Neuron (in vitro differentiated cells): ENCODE measurements around the gene NRG3.

ENCODE experiments used
- H2AFZ ChIP-seq: one replicate; pipeline ENCODE4 v1.6.1; 2013; ENCODE audit warnings: low read depth, mild to moderate bottlenecking, inconsistent platforms, low read length, moderate library complexity
- H3K27me3 ChIP-seq: one replicate; pipeline ENCODE4 v1.6.1; 2013; ENCODE audit warnings: low read length; ENCODE audit not compliant: insufficient read depth
- H3K36me3 ChIP-seq: one replicate; pipeline ENCODE4 v1.6.1; 2013; ENCODE audit warnings: low read length; ENCODE audit not compliant: insufficient read depth
- H3K4me1 ChIP-seq: one replicate; pipeline ENCODE4 v1.6.1; 2013; ENCODE audit warnings: low read length; ENCODE audit not compliant: insufficient read depth
- H3K4me3 ChIP-seq: 2 replicates; pipeline ENCODE4 v1.5.1; 2013; ENCODE audit warnings: mild to moderate bottlenecking, low read length, moderate library complexity
- H3K9me3 ChIP-seq: one replicate; pipeline ENCODE4 v1.6.1; 2013; ENCODE audit warnings: low read length

Gene NRG3

GRCh38 chr10:82162549-82163195, 287.7 kb downstream of the NRG3 start:
- Histone ChIP-seq H3K36me3 (no peaks in the 10 kb centered on the region), H3K27me3 (no peaks in the 10 kb centered on the region), H2AFZ (no peak overlapping the region), H3K4me3 (no peak overlapping the region), H3K4me1 (no peaks in the 10 kb centered on the region), H3K9me3 (no peaks in the 10 kb centered on the region)

- no peaks in the 10 kb centered on the region for H3K4me1 ChIP-seq
- no peaks in the 10 kb centered on the region for H3K9me3 ChIP-seq
- H3K27me3 ChIP-seq, result no peaks in the 10 kb centered on the region
- H3K4me3 ChIP-seq, result no peak overlapping the region
- no peaks in the 10 kb centered on the region for H3K36me3 ChIP-seq
- no peak overlapping the region for H2AFZ ChIP-seq
These were observed 296.9 kb downstream of the NRG3 start for GRCh38 chr10:82171899-82172298.

DNA sequence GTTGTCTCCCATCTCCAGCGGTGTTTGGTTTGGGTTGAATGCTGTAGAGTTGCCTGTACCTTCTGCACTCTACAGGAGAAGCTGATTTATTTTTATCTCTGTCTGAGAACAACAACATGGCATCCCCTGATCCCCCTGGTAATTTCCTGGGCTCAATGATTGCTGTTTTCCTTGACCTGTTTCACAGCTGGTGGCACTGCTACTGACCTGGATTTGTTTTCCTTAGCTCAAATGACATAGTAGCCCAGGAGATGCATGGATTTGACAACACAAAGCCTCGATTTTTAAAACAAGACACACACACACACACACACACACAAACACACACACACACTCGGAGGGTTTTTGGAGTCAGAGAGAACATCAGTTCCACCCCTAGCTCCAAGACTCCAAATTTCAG, 301.6 kb downstream of the NRG3 start:
- H3K4me1 ChIP-seq, result no peaks in the 10 kb centered on the region
- no peaks in the 10 kb centered on the region for H3K36me3 ChIP-seq
- H2AFZ ChIP-seq, result no peak overlapping the region
- H3K4me3 ChIP-seq, result no peak overlapping the region
- no peaks in the 10 kb centered on the region for H3K27me3 ChIP-seq
- H3K9me3 ChIP-seq, result no peaks in the 10 kb centered on the region

- Histone ChIP-seq H3K4me1 (no peaks in the 10 kb centered on the region), H3K4me3 (no peak overlapping the region), H3K9me3 (peaks cover 2% of the 10 kb centered on the region), H2AFZ (no peak overlapping the region), H3K27me3 (no peaks in the 10 kb centered on the region), H3K36me3 (no peaks in the 10 kb centered on the region)
These were observed 315.7 kb downstream of the NRG3 start for GRCh38 chr10:82190432-82191260.

DNA sequence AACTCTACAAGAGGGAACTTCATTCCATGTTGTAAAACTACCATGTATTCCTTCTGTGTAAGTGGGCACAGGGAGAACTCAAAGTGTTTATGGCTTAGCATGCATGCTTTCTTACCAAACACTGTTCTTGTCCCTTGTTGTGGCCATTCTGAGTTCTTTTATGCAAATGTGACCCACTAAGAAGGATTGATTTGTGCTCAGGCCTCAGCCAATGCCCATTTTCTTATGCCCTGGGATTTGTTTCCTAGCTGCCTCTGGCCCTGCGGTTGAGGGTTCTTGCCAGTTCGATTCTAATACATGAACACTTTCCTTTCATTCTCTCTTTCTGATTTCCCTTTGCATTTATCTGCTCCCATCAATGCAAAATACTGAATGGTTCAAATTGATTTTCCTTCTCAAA, 316.7 kb downstream of the NRG3 start:
- no peaks in the 10 kb centered on the region for H3K4me1 ChIP-seq
- H3K36me3 ChIP-seq, result no peaks in the 10 kb centered on the region
- peaks cover 2% of the 10 kb centered on the region for H3K9me3 ChIP-seq
- H3K4me3 ChIP-seq, result no peak overlapping the region
- no peaks in the 10 kb centered on the region for H3K27me3 ChIP-seq
- H2AFZ ChIP-seq, result no peak overlapping the region

DNA sequence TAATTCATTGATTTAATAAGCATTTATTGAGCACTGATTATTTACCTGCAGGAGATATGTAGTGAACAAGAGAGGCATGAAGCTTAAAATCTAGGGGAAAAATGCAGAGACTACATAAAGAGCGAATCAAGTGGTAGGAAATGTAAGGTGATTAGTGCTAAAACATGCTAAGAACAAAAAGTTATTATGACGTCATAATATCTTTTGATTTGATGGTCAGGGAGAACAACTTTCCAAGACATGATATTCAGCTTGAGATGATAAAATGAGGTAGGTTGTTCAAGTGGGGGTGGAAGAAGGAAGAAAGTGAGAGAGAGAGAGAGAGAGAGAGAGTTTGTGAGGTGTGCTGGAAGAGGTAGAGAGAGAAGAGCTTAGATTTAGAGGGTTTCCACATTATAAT, 317.7 kb downstream of the NRG3 start:
- H3K9me3 ChIP-seq, result peaks cover 2% of the 10 kb centered on the region
- no peak overlapping the region for H3K4me3 ChIP-seq
- H3K27me3 ChIP-seq, result no peaks in the 10 kb centered on the region
- H3K4me1 ChIP-seq, result no peaks in the 10 kb centered on the region
- no peaks in the 10 kb centered on the region for H3K36me3 ChIP-seq
- H2AFZ ChIP-seq, result no peak overlapping the region

DNA sequence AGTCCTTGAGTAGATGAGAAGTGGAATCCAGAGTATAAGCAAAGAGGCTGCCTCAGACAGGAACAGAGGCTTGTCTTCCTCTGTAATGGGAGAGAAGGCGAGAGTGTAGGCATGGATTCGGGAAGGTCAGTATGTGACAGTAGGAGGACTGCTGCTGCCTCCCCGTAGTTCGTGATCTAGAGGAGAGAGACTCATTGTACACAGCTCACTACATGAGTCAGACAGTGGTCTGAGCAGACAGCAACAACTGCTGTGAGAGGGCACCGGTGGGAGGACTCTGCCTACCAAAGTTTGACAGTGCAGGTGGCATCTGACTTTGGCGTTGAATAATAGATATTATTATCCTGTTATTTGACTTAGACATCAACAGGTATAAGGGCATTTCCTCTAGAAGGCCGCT, 319.4 kb downstream of the NRG3 start:
- Histone ChIP-seq H3K36me3 (no peaks in the 10 kb centered on the region), H3K4me3 (no peak overlapping the region), H3K27me3 (no peaks in the 10 kb centered on the region), H3K9me3 (peaks cover 2% of the 10 kb centered on the region), H2AFZ (no peak overlapping the region), H3K4me1 (no peaks in the 10 kb centered on the region)

DNA sequence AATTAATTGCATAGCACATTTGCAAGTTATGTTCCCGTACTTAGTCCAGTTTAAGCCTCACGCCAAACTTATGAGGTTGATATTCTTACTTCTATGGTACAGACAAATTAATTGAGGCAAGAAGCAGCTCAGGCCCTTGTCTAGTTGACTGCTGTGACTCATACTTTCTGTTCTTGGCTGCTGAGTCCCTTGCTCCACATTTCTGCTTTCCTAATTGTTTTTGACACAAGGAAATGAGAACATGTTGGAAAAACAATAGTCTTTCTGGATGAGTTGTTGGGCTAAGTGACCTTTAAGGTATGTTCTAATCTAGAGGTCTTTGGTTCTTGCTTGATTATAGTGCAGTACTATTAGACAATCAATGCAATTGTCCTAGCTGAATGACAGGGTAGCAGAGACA, 331.8 kb downstream of the NRG3 start:
- Histone ChIP-seq H3K4me3 (no peak overlapping the region), H3K4me1 (peaks cover 20% of the 10 kb centered on the region), H3K9me3 (no peaks in the 10 kb centered on the region), H2AFZ (no peak overlapping the region), H3K27me3 (no peaks in the 10 kb centered on the region), H3K36me3 (no peaks in the 10 kb centered on the region)

DNA sequence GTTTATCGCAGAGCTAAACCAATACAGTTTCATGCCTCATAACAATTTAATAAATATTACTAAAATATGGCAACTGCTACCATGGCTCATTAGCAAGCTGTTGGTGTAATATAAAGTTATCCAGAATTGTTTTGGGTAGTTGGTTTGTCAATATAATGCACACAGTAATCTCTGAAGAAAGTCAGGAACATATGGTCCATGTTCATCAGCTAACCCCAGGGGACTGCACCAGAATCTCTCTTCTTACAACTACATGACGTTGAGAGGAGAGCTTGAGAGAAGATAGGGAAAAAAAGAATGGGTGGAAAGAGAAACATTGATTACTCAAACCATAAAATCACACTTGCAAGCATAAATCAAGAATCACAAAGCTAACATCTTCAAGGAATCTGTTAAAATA, 333.7 kb downstream of the NRG3 start:
- H3K4me3 ChIP-seq, result no peak overlapping the region
- peaks cover 20% of the 10 kb centered on the region for H3K4me1 ChIP-seq
- H3K36me3 ChIP-seq, result no peaks in the 10 kb centered on the region
- H3K9me3 ChIP-seq, result no peaks in the 10 kb centered on the region
- H2AFZ ChIP-seq, result no peak overlapping the region
- no peaks in the 10 kb centered on the region for H3K27me3 ChIP-seq

DNA sequence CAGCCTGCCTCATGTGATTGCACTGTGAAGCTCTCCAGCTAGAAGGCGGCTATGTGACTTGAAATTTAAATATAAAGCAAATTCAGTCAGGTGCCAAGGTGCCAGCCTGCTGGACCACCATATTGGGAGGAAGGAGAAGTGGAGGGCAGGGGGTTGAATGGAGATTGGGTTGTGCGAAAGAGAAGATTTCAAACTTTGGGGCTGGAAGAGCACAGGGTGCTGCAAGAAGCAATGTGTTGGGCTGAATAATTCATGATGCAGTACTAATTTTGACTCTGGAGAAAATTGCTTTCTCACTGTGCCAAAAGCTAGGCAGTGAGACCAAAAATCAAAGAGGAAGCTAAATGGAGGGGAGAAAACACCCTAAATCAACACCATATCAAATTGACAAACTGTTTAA, 335.3 kb downstream of the NRG3 start:
- Histone ChIP-seq H3K27me3 (no peaks in the 10 kb centered on the region), H3K36me3 (no peaks in the 10 kb centered on the region), H3K4me1 (peaks cover 20% of the 10 kb centered on the region), H3K4me3 (no peak overlapping the region), H2AFZ (no peak overlapping the region), H3K9me3 (no peaks in the 10 kb centered on the region)

- Histone ChIP-seq H2AFZ (no peak overlapping the region), H3K36me3 (no peaks in the 10 kb centered on the region), H3K4me3 (no peak overlapping the region), H3K9me3 (no peaks in the 10 kb centered on the region), H3K4me1 (peaks cover 20% of the 10 kb centered on the region), H3K27me3 (no peaks in the 10 kb centered on the region)
These were observed 336.4 kb downstream of the NRG3 start for GRCh38 chr10:82211346-82211745.

- H3K4me3 ChIP-seq, result no peak overlapping the region
- no peak overlapping the region for H2AFZ ChIP-seq
These were observed 337.8 kb downstream of the NRG3 start for GRCh38 chr10:82212753-82213152.

DNA sequence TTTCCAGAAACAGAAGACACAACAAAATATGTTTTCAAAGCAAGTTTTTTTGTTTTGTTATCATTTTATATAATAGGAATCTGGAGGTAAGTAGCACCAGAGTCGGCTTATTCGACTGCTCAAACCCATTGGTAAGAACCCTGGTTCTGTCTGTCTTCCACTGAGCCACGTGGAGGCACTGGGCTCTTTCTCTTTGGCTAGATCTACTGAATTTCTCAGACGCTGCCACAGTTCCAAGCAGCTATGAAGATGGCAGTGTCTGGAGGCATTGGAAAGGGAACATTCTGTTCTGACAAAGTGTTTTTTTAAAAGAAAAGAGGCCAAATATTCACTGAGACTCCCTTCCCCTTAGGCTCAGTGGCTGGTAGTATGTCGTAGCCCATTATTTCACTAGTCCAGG, 338.8 kb downstream of the NRG3 start:
- Histone ChIP-seq H3K27me3 (no peaks in the 10 kb centered on the region), H3K36me3 (no peaks in the 10 kb centered on the region), H2AFZ (no peak overlapping the region), H3K4me3 (no peak overlapping the region), H3K9me3 (no peaks in the 10 kb centered on the region), H3K4me1 (peaks cover 16% of the 10 kb centered on the region)

More at GRCh38 chr10:82212753-82213152, 337.8 kb downstream of the NRG3 start:
- H3K36me3 ChIP-seq, result no peaks in the 10 kb centered on the region
- peaks cover 20% of the 10 kb centered on the region for H3K4me1 ChIP-seq
- H3K27me3 ChIP-seq, result no peaks in the 10 kb centered on the region
- H3K9me3 ChIP-seq, result no peaks in the 10 kb centered on the region
